HEK293T (cell line): ENCODE results near the gene HDAC9.

Experiments
- ARNT ChIP-seq: fragments of 450-650 bp; IDR thresholded peaks from 2 replicates; pipeline ENCODE4 v1.6.1; 2017; ENCODE audit warnings: mild to moderate bottlenecking
- CTBP1 ChIP-seq: fragments of 450-650 bp; IDR thresholded peaks from 2 replicates; pipeline ENCODE4 v1.6.1; 2016; ENCODE audit warnings: borderline replicate concordance
- ELF4 ChIP-seq: fragments of 450-650 bp; IDR thresholded peaks from 2 replicates; pipeline ENCODE4 v1.6.1; 2017; ENCODE audit warnings: antibody characterized with exemption
- FOXA1 ChIP-seq: fragments of 450-650 bp; IDR thresholded peaks from 2 replicates; pipeline ENCODE4 v1.6.1; 2016; ENCODE audit warnings: mild to moderate bottlenecking
- FOXK2 ChIP-seq: fragments of 450-650 bp; IDR thresholded peaks from 2 replicates; pipeline ENCODE4 v1.6.1; 2016; ENCODE audit warnings: mild to moderate bottlenecking
- PKNOX1 ChIP-seq: fragments of 450-650 bp; IDR thresholded peaks from 2 replicates; pipeline ENCODE4 v1.6.1; 2016

GRCh38 chr7:18499407-18500177, 4.0 kb downstream of the HDAC9 start:
- TF ChIP-seq ARNT = no peak
- no peak for TF ChIP-seq FOXA1
- TF ChIP-seq CTBP1 = no peak
- TF ChIP-seq ELF4 = no peak
- TF ChIP-seq PKNOX1 = no peak
- TF ChIP-seq FOXK2 = no peak
